Ascending aorta (tissue), 2 donors: ENCODE measurements around the gene AEBP2. TPM values are rescaled to one million over a fixed set of nuclear protein-coding genes. Genes with fewer than 3 reads are reported as not detected.

Experiments
- DNase-seq, 2 donors: peaks; one replicate each; pipeline ENCODE4 v3.0.0-alpha.2; 2019; ENCODE audit warnings: low spot score in 2 of 2
- H3K27ac ChIP-seq, 2 donors: fragments of 200-600 bp; sonication (generic); one replicate each; pipeline ENCODE4 v1.5.1; 2016 to 2017; ENCODE audit warnings: mild to moderate bottlenecking in 1 of 2
- H3K27me3 ChIP-seq: fragments of 200-600 bp; sonication (generic); one replicate; pipeline ENCODE4 v1.5.1; 2017
- H3K36me3 ChIP-seq, 2 donors: fragments of 200-600 bp; sonication (generic); one replicate each; pipeline ENCODE4 v1.5.1; 2016
- H3K4me1 ChIP-seq, 2 donors: fragments of 200-600 bp; sonication (generic); one replicate each; pipeline ENCODE4 v1.5.1; 2016 to 2017; ENCODE audit warnings: mild to moderate bottlenecking in 1 of 2
- H3K4me3 ChIP-seq, 2 donors: fragments of 200-600 bp; sonication (generic); one replicate each; pipeline ENCODE4 v1.5.1; 2016 to 2017; ENCODE audit warnings: mild to moderate bottlenecking in 1 of 2
- H3K9me3 ChIP-seq, 2 donors: fragments of 200-600 bp; sonication (generic); one replicate each; pipeline ENCODE4 v1.5.1; 2016
- CTCF ChIP-seq, 3 experiments: fragments of 200-600 bp in 2 of 3; fragments of 450-650 bp in 1 of 3; sonication (generic) in 2 of 3; IDR thresholded peaks; one replicate each; pipeline ENCODE4 v1.5.1; 2016 to 2019; ENCODE audit warnings: antibody characterized with exemption in 3 of 3, mild to moderate bottlenecking in 1 of 3, moderate library complexity in 1 of 3
- intact Hi-C: fragments of 100-400 bp; cut with DNase I; formaldehyde crosslinking; loops from one replicate; pipeline ENCODE4 v1.15.1; 2023
- total RNA-seq: library from RNA; depleted of rRNA; stranded (reverse); fragments of >200 nt; gene quantifications from one replicate; pipeline ENCODE4 v1.1.0, GENCODE V29; 2016

Gene AEBP2
- total RNA-seq, 1 donor from 2014 or later = 29.6 TPM

GRCh38 chr12:19539836-19540235 is 100.5 kb downstream of the AEBP2 start:
- intact Hi-C loops = no loop called here
- no peak for DNase-seq
- Histone ChIP-seq H3K4me1 (no peaks in the 10 kb centered on the region), H3K4me3 (no peak overlapping the region), H3K27ac (no peak overlapping the region), H3K27me3 (no peaks in the 10 kb centered on the region), H3K36me3 (no peaks in the 10 kb centered on the region), H3K9me3 (peaks cover 0 to 5% of the 10 kb centered on the region in 2 donors)
- TF ChIP-seq CTCF (IDR thresholded peaks at IDR 0.05) = no peak

GRCh38 chr12:19542606-19543005 is 103.3 kb downstream of the AEBP2 start:
- TF ChIP-seq CTCF (IDR thresholded peaks at IDR 0.05) = no peak
- H3K36me3 ChIP-seq = no peaks in the 10 kb centered on the region
- H3K4me3 ChIP-seq = no peak overlapping the region
- DNase-seq = no peak
- peaks cover 3 to 10% of the 10 kb centered on the region in 2 donors for H3K4me1 ChIP-seq
- H3K27me3 ChIP-seq = no peaks in the 10 kb centered on the region
- no peaks in the 10 kb centered on the region for H3K9me3 ChIP-seq
- intact Hi-C loops = no loop called here
- H3K27ac ChIP-seq = no peak overlapping the region

GRCh38 chr12:19544353-19544752 is 105.1 kb downstream of the AEBP2 start:
- intact Hi-C loops = no loop called here
- DNase-seq = no peak
- peak overlapping the region in 1 of 2 donors; percentile 23 for H3K27ac ChIP-seq

GRCh38 chr12:19545301-19545700 is 106.0 kb downstream of the AEBP2 start:
- Histone ChIP-seq H3K4me3 (no peak overlapping the region), H3K27me3 (no peaks in the 10 kb centered on the region), H3K36me3 (no peaks in the 10 kb centered on the region), H3K27ac (peak overlapping the region in 1 of 2 donors; percentile 75), H3K9me3 (no peaks in the 10 kb centered on the region), H3K4me1 (peaks cover 3 to 15% of the 10 kb centered on the region in 2 donors)
- no peak for TF ChIP-seq CTCF (IDR thresholded peaks at IDR 0.05)
- intact Hi-C loops = no loop called here
- DNase-seq = no peak

More at GRCh38 chr12:19544353-19544752, 105.1 kb downstream of the AEBP2 start:
- peaks cover 3 to 15% of the 10 kb centered on the region in 2 donors for H3K4me1 ChIP-seq
- H3K36me3 ChIP-seq = no peaks in the 10 kb centered on the region
- no peaks in the 10 kb centered on the region for H3K27me3 ChIP-seq
- no peaks in the 10 kb centered on the region for H3K9me3 ChIP-seq
- no peak for TF ChIP-seq CTCF (IDR thresholded peaks at IDR 0.05)
- H3K4me3 ChIP-seq = no peak overlapping the region

GRCh38 chr12:19546027-19546426 is 106.7 kb downstream of the AEBP2 start:
- Histone ChIP-seq H3K9me3 (no peaks in the 10 kb centered on the region), H3K4me1 (peaks cover 3 to 15% of the 10 kb centered on the region in 2 donors), H3K4me3 (peak overlapping the region in 1 of 2 donors; percentile 50), H3K27ac (peak overlapping the region; percentile 75 to 77), H3K27me3 (no peaks in the 10 kb centered on the region), H3K36me3 (no peaks in the 10 kb centered on the region)
- DNase-seq = no peak
- intact Hi-C loops = no loop called here
- TF ChIP-seq CTCF (IDR thresholded peaks at IDR 0.05) = no peak

- no peaks in the 10 kb centered on the region for H3K27me3 ChIP-seq
- no peak for DNase-seq
- no peaks in the 10 kb centered on the region for H3K9me3 ChIP-seq
- H3K36me3 ChIP-seq = no peaks in the 10 kb centered on the region
- peak overlapping the region; percentile 18 to 50 for H3K4me3 ChIP-seq
- H3K27ac ChIP-seq = peak overlapping the region; percentile 75 to 77
- intact Hi-C loops = no loop called here
- TF ChIP-seq CTCF (IDR thresholded peaks at IDR 0.05) = no peak
- H3K4me1 ChIP-seq = peaks cover 3 to 15% of the 10 kb centered on the region in 2 donors
Observed at GRCh38 chr12:19546611-19547162, 107.4 kb downstream of the AEBP2 start.
